DMS 273 (cell line): ENCODE results near the gene AGT.
A peak's percentile ranks its signal among the peaks of the same experiment; 100 is the strongest.

Source experiments
- DNase-seq: peaks from one replicate; lab custom pipeline; 2025; ENCODE audit not compliant: unreplicated experiment; lab: John Stamatoyannopoulos, UW

AGT gene

DNA sequence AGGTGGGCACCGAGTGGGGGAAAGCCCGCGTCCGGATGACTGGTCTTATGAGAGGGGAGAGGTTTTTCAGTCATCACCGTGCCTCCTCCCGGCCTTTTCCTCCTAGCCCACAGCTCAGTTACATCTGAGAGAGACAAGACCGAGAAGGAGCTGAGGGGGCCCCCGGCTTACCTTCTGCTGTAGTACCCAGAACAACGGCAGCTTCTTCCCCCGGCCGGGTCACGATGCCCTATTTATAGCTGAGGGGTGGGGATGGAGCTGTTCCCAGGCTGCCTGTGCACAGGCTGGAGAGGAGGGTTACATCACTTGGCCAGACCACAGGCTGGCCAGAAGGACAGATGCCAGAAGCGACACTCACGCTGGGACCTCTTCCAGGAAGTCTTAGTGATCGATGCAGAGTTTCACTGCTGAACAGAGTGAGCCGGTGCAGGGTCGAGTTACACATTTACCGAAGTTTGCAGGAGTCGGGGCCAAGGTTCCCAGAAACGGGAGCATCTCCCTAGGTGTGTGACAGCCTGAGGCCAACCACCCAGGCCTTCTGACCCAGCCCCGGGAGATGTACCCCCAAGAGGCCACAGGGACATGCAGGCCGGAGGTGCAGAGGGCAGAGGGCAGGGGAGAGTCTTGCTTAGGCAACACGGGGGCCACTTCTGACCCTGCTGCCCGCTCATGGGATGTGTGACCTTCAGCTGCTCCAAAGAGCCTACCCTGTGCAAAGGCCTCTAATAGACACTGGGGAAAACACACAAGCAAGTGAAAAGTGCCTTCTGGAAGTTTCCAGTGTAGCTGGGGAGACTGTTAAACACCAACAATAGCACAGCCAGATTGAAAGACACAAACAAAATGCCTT lies at the start of gene AGT:
AGT (minus strand) TSS at position 208 of the 850 bp plus-strand sequence. CDS start 3,299 bp downstream, outside the sequence.
- peak; percentile 76 for DNase-seq

DNA sequence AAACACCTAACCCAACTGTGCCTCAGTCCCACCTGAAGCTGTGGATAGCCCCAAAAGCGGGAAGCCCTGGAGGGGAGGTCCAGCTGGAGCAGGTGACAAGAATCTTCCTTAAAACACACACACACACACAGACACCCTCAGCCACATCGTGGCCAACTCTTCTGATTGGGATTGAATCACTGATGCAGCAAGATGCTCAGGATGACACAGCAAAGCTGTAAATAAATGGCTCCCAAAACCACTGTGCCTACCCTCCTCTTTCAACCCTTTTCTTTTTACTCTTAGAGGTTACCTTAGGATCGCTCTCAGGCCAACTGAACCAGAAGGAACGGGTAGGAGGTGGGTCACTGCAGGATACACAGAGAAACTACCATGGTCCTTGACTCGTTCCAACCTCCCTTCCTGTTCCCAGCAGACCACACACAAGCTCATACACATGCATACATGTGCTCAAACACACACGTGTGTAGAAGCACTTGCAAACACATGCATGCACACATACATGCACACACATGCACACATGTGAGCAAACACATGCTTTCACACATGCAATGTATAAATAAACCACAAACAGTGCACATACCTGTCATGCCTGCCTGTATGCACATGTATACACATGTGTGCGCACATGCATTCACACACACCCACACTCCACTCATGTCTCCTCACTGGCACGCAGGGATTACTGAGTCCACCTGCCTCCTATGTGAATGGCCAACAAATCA lies 47.7 kb upstream of the AGT start:
- no peak for DNase-seq

DNA sequence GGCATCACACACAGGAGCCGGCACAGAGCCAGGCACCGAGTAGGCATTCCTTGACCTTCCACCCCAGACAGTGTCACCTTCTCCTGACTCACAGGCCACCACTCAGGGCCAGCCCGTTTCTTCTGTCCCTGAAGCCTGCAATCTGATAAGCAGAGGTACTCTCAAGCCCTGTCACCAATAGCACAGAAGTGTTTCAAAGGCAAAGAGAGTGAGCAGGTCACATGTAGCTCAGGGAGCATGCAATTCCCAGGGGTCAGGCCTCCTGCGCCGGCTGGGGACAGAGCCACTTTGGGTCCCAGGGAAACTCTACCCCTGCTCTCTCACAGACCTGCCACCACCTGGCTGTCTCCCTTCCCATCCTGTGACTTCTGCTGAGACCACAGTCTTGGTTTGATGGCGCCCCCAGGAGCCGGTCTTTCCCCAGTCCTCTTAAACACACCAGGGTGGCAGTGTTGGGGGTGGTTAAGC lies 46.5 kb upstream of the AGT start:
- peak; percentile 62 for DNase-seq

DNA sequence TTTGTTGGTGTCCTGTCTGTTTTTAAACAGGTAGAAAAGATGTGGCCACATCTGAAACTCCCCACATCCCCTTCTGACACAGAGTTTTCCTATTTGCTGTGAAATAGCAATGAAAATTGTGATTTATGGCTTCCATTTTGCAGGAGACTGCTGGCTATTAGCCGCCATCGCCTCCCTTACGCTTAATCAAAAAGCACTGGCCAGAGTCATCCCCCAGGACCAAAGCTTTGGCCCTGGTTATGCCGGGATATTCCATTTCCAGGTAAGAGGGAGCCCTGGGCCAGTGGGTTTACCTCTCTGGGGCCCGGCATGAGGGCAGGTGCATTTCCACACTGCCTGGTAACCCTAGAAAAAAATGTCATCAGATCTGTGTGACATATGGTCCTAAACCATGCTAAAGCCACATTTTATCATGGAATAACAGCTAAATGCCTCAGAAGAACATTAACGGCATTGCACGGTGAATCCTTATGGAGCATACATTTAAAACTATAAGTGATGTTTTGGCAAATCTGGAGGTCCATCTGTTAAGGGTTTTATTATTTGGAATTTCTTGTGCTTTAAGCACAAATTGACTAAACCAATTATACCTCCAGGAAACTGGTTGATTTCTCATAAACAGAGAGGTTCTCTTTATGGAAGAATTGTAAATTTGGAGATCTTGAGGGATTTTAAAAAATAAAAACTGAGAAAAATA lies 45.6 kb upstream of the AGT start:
- peak; percentile 79 for DNase-seq

DNA sequence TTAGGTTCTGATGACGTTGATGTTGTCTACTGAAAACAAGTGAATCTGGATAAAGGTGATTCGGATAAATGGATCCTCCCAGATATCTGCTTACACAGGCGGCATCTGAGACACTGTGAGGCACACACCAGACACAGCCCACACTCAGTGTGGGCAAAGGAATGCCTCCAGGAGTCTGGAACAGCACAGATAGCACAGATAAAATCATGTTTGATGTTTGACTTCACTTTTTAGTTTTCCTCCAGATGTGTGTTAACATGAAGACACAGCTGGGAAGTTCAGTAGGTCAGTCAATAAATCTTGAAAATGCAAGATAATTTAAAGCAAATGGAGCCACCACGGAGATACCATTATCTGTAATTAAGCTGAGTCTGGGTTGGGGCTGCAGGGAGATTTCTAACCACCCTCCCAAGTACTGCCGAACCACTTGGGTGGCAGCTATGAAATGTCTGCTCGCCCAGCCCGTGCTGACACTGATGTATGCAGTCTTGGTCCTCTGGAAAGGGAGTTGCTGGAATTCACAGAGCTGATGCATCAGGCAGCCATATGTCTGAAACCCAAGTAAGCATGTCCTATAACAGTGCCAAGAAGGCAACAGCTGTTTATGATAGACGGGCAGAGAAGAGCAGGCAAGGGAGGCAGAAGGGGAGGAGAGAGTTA lies 44.9 kb upstream of the AGT start:
- peak; percentile 97 for DNase-seq

DNA sequence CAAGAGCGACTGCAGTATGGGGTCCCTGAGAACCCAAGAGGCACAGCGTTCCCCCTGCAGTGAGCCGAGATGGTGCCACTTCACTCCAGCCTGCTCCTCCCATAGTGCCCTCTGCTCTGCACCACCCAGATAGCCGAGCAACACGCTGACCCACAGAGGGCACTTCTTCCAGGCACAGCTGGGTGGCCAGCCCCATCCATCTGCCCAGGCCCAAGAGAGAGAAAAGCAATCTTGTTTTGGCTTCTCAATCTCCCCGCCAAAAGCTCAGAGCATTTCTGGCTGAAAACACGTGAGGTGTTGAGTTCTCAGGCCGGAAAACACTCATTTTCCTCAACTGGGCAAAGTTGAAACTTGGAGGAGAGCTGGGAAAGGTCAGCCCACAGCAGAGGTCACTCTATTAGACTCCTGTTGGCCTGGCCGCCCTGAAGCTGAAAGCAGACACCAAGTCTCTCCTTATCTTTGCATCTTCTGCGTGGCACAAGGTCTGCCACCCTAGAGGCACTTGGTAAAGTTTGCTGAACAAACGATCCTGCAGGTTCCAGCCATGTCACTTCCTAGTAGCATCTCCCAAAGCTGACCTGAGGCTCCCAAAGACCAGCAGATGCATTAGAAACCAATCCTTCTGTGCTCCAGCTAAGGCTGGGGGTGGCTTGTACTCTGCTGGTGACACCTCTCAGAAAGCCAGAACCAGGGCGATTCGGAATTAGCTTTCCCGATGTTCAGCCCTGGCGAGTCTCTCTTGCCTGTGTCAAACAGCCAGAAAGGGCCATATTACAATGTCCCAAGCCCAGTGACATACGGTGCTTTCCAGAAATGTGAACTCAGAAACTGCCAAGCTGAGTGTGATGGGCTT lies 44.2 kb upstream of the AGT start:
- peak; percentile 42 for DNase-seq

DNA sequence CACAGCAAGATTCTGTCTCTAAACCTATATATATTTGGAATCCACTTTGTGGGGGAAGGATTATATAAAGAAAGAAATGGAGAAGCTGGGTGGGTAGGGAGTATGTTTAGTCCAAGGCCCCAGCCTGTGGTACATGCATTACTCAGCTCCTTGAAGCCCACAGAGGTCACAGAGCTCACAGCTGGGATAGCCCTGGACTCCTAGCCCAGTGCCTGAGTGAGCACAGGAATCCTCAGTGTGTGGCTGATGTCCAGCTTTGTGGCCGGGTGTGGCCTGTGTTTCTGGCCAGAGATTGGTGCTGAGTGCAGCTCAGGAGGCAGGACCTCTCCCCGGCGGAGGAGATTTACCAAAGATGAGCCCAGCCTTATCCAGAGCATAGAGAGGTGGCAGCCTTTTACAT lies 40.9 kb upstream of the AGT start:
- DNase-seq = no peak

DNA sequence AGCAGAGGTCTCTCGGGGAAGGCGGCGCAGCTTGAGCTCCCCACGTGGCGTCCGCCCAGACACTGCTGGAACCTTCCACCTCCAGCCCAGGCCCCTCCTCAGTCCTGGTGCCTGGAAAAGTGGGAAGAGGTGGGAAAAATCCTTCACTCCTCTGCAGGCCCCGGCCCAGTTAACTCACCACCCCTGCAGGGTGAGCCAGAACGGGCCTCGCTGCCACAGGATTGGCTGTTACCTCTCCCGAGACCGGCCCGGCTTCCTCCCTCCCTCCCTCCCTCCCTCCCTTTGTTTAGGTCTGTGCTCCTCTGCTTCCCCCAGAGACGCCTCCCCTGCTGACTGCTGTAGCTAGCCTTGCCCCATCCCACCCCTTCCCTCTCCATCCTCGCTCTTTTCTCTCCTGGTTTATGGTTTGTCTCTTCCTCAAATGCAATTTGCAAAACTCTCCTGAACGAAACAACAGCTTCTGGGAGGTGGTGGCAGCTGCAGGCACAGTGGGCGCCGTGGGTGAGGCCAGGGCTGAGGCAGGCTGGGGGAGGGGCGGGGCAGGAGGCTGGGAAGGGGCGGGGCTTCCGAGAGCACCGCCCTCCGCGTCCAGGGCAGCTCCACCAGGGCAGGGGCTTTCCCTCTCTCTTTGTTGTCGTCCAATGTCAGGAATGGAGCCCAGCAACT lies 39.8 kb upstream of the AGT start:
- peak; percentile 74 for DNase-seq

DNA sequence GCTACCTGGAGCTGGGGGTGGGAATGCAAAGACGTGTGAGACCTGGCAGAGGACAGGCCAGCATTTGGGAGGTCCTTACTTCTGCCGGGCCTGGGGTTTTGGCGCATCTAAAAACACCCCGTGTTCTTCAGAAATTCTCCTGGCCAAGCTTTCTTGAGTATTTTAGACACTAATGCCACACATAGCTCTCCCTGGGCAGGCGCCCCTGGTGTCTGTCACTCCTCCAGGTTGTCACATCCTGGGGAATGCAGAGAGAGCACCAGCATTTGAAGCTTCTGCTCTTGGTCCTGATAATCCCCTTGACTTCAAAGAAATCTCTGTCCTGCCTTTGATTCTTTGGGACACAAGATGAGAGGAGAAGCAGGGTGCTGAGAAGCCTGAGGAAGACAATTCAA lies 39.3 kb upstream of the AGT start:
- DNase-seq = peak; percentile 41

DNA sequence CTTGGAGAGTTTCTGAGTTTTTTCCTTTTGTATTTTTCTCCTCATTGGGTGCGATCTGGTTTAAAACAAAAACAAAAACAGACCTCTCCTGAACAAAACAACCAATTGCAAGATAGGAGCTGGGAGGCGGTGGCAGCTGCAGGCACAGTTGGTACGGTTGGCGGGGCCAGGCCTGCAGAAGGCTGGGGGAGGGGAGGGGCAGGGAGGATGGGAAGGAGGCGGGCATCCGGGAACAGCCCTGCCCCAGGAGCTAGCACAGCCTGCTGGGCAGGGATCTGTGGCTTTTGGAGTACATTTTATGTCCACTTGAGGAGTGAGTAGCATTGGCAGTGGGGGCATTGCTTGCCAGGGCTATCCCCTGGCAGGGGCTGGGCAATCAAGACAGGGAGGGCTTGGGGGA lies 38.5 kb upstream of the AGT start:
- DNase-seq = peak; percentile 96

DNA sequence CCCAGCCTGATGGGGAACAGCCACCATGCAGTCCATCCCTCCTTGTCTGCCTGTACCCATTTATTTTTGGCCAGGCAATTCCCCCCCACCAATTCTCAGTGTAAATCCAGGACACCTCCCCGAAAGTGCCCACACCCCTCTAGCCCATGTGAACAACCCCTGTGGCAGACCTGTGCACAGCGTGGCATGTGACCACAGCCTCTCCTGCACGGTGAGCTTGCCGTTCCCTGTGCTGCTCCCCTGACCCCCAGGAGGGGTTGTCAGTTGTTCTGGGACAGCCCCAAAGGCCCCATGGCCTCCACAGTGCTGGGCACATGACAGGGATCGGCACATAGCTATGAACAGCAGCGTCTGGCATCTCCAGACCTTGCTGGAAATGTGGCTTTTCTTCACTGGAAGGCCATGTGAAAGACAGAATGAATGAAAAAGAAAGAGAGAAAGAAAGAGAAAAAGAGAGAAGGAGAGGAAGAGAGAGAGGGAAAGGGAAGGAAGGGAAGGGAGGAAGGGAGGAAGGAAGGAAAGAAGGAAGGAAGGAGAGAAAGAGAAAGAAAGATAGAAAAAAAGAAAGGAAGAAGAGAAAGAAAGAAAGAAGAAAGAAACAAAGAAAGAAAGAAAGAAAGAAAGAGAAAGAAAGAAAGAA lies 37.2 kb upstream of the AGT start:
- peak; percentile 18 for DNase-seq

DNA sequence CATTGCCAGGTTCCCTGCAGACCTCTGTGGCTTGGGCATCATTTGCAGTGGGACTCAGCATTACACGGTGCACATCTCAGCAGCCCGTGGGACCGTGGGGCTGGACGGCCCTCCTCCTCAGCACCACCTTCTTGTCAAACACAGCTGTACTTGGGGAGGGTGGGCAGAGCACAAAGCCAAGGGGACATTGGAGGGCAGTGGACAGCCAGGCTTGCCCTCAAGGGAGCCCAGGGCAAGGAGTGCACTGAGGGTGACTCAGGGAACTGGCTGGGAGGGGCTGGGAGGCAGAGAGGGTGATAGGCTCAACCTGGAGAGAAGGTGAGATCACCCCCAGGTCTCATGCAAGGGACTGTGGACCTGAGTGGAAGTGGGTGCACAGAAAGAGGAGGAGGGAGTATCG lies 36.7 kb upstream of the AGT start:
- DNase-seq = no peak

DNA sequence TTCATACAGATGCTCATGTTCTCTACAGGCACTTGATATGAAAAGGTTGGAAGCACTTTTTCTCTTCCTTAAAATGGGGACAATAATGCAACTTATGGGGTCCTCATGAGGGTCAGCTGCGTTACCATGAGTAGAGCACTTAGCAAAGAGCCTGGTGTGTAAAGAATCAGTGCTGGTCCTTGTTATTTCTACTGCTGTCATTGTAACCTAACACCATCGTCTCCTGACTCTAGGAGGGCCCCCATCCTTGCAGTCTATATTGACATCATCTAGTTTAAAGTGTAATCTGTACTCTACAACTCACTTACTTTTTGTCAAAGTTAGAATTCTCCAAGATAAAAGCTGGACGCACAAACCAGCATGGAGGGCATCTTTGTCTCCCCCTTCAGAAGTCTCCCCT lies 35.7 kb upstream of the AGT start:
- peak; percentile 27 for DNase-seq

DNA sequence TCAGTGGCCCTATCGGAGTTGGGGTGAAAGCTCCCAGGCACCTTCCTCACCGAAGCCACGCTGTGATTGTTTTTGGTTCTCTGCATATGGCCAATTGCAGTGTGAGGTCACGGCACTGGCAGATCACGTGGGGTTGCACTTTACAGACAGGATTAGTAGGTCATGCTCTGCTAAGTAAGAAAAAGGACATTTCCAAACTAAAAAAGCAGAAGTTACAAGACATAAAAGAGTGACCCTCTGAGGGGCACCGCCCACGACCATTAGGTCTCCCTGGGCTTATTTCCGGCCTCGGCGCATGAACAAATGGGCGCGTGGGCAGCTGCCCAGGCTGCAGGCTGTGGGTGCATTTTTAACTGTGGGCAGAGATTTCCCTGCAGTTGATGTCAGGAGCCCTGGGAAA lies 35.2 kb upstream of the AGT start:
- no peak for DNase-seq

DNA sequence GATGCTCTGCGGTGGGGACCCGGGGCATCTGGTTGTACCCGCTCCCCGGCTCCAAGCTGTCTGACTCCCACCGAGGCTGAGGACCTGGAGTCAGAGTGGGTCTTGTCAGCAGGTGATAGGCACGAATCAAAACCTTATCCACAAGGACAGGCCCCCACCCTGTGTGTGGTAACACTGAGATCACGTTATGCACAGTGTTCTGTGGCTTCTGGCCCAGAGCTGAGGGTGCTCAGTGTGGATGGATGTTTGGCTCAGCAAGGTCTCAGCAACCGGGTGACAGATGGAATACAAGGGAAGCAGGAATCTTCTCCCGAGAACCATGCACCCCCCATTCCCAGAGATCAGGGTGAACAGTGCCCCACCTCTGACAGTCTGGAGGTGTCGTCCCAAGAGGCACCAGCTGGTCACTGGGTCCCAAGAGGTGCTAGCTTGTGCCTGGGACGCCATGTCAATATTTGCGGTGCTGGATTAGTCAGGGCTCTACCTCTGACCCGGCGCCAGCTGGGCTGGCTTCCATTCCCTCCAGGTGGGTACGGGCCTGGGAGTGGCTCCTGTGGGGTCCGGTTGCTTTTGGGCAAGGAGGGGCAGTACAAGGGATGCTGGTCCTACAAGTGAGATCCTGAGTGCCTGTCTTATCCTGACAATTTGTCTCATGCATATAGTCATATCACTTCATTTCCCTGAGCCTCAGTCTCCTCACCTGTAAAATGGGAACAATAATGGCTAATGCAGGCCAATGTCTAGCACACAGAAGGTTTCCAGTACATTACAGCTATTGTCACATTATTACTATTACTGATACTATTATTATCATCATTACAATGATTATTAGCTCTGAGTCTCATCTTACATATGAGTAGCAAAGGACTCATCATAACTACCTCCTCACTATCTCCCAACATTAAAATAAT lies 34.2 kb upstream of the AGT start:
- DNase-seq = peak; percentile 58

DNA sequence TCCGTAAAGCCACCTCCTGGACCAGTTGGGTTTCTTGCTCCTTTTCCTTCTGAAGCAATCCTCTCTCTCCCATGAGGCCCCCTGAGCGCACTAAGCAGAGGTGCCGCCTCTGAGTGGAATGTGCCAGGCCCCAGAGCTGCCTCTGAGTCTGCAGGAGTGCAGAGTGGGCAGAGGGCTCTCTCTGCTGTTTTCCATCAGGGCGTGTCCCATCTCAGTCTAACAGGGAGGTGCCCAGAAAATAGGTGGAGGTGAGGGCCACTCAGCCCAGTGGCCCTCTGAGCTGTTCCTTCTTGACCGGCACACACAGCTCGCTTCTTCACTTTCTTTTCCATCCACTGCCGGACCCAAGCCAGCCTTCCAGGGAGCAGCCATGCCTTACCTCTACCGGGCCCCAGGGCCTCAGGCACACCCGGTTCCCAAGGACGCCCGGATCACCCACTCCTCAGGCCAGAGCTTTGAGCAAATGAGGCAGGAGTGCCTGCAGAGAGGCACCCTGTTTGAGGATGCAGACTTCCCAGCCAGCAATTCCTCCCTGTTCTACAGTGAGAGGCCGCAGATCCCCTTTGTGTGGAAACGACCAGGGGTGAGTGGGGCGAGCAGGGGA lies 33.3 kb upstream of the AGT start, which contains the start of gene CAPN9:
CAPN9 (plus strand) TSS at position 262 of the 604 bp plus-strand sequence; CDS start at position 371, 109 bp downstream.
- DNase-seq = no peak

DNA sequence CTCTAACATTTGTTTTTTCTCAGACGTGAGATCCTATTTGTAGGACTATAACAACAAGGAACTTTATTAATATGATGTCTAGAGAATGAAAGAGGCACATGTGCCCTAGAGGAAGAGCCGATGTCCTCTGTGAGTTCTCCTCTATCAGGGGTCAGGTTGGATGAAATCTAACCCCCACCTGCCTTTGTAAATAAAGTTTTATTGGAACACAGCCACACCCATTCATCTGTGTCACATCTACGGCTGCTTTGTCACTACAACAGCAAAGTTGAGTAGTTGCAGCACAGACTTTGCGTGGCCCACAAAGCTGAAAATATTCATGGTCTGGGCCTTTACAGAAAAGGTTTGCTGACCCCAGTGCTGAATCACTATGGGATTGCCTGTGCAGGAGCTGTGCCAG lies 32.7 kb upstream of the AGT start:
- DNase-seq = peak; percentile 25

DNA sequence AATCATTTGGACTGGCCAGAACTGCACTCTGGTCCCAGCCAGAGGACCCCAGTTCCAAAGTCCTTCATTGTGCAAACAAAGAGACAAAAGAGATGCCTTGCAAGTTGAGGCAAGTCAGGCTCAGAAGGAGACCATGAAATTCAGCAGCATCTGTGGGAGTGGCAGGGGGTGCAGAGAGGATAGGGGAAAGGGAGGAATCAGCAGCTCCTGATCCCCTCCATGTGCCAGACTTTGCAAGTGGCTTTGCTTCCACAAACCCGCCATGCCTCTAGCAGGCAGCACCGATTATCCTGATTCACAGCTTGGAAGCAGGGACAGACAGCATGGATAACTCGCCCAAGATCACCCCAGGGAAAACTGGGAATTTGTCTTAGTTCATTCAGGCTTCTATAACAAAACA lies 31.1 kb upstream of the AGT start:
- peak; percentile 64 for DNase-seq
